ENCODE measurements around the gene ZFAND5.

ZFAND5 gene

GRCh38 chr9:72364679-72365524 is at the start of gene ZFAND5:
ZFAND5 (minus strand) TSS chr9:72365208; CDS start chr9:72360778, 4,430 bp downstream.
- DNase-seq = peak; percentile 99

GRCh38 chr9:72412483-72413040 is 47.6 kb upstream of the ZFAND5 start:
- DNase-seq = peak; percentile 23

- no peak for DNase-seq
Measured at GRCh38 chr9:72410214-72410613, 45.2 kb upstream of the ZFAND5 start.

GRCh38 chr9:72407114-72407513 is 42.1 kb upstream of the ZFAND5 start:
- DNase-seq = no peak

GRCh38 chr9:72402744-72403143 is 37.7 kb upstream of the ZFAND5 start:
- DNase-seq = no peak

- DNase-seq = no peak
Measured at GRCh38 chr9:72401396-72401795, 36.4 kb upstream of the ZFAND5 start.

- DNase-seq = no peak
Measured at GRCh38 chr9:72400866-72401265, 35.9 kb upstream of the ZFAND5 start.

GRCh38 chr9:72399391-72399790 is 34.4 kb upstream of the ZFAND5 start:
- DNase-seq = no peak

GRCh38 chr9:72396247-72397091 is 31.5 kb upstream of the ZFAND5 start:
- DNase-seq = peak; percentile 40

- peak; percentile 43 for DNase-seq
Measured at GRCh38 chr9:72394066-72394465, 29.1 kb upstream of the ZFAND5 start.

- DNase-seq = no peak
Measured at GRCh38 chr9:72390907-72391306, 25.9 kb upstream of the ZFAND5 start.

- no peak for DNase-seq
Measured at GRCh38 chr9:72386186-72386585, 21.2 kb upstream of the ZFAND5 start.

- no peak for DNase-seq
Measured at GRCh38 chr9:72384710-72385485, 19.9 kb upstream of the ZFAND5 start.

GRCh38 chr9:72383978-72384709 is 19.1 kb upstream of the ZFAND5 start:
- DNase-seq = no peak

- DNase-seq = no peak
Measured at GRCh38 chr9:72382405-72382804, 17.4 kb upstream of the ZFAND5 start.

GRCh38 chr9:72377041-72377440 is 12.0 kb upstream of the ZFAND5 start:
- DNase-seq = no peak

GRCh38 chr9:72371151-72371550 is 6.1 kb upstream of the ZFAND5 start:
- no peak for DNase-seq

GRCh38 chr9:72365525-72366256 is 683 bp upstream of the ZFAND5 start:
- peak; percentile 91 for DNase-seq

- peak; percentile 74 for DNase-seq
Measured at GRCh38 chr9:72363908-72364678, 915 bp downstream of the ZFAND5 start.

GRCh38 chr9:72363236-72363635 is 1.8 kb downstream of the ZFAND5 start:
- DNase-seq = peak; percentile 50
